Measurements from ENCODE around the gene KLHDC10. TPM values are rescaled to one million over a fixed set of nuclear protein-coding genes. Genes with fewer than 3 reads are reported as not detected.

KLHDC10 gene
- total and polyA plus RNA-seq, 2 donors (not counting 1 experiment from before 2014, with no cell fraction given): 28.5 to 29.1 TPM

- H3K4me1 ChIP-seq (ENCODE audit: control insufficient read depth, extremely low read depth, insufficient read depth, low read length): no peaks in the 10 kb centered on the region
- no peaks in the 10 kb centered on the region for H3K9me3 ChIP-seq (ENCODE audit: control insufficient read depth, insufficient read depth, low read depth, low read length)
- H3K36me3 ChIP-seq (ENCODE audit: control insufficient read depth, insufficient read depth, low read length): no peaks in the 10 kb centered on the region
- H4K20me1 ChIP-seq (ENCODE audit: control insufficient read depth, extremely low read depth, insufficient read depth, low read length): no peaks in the 10 kb centered on the region
- H3K4me2 ChIP-seq (ENCODE audit: extremely low read depth, insufficient read depth, low read length): no peak overlapping the region
- H3K9ac ChIP-seq (ENCODE audit: insufficient read depth, low read length): no peak overlapping the region
- H2AFZ ChIP-seq (ENCODE audit: low read length): no peak overlapping the region
- no peak for TF ChIP-seq EZH2 (IDR thresholded peaks at IDR 0.05; ENCODE audit: low read length, missing control alignments)
- no peak for TF ChIP-seq CTCF (conservative IDR thresholded peaks at IDR 0.05 in 1 of 2, IDR thresholded peaks at IDR 0.05 in 1 of 2; ENCODE audit: low read depth in 1 of 2, low read length in 2 of 2)
- H3K27ac ChIP-seq (ENCODE audit: insufficient read depth, low read length): no peak overlapping the region
- DNase-seq (ENCODE audit: low read depth in 2 of 2): peak in 1 of 2 donors; percentile 80
- H3K27me3 ChIP-seq (ENCODE audit: control insufficient read depth, insufficient read depth, low read length): no peaks in the 10 kb centered on the region
- no peak overlapping the region for H3K4me3 ChIP-seq (replicated peaks in 1 of 4; ENCODE audit: control extremely low read depth in 1 of 4, insufficient read depth in 1 of 4, low read depth in 3 of 4, low read length in 4 of 4)
- H3K79me2 ChIP-seq (ENCODE audit: control insufficient read depth, insufficient read depth, low read length): peaks cover under 1% of the 10 kb centered on the region
These were observed 4.7 kb upstream of the KLHDC10 start for GRCh38 chr7:130065500-130066152.

DNA sequence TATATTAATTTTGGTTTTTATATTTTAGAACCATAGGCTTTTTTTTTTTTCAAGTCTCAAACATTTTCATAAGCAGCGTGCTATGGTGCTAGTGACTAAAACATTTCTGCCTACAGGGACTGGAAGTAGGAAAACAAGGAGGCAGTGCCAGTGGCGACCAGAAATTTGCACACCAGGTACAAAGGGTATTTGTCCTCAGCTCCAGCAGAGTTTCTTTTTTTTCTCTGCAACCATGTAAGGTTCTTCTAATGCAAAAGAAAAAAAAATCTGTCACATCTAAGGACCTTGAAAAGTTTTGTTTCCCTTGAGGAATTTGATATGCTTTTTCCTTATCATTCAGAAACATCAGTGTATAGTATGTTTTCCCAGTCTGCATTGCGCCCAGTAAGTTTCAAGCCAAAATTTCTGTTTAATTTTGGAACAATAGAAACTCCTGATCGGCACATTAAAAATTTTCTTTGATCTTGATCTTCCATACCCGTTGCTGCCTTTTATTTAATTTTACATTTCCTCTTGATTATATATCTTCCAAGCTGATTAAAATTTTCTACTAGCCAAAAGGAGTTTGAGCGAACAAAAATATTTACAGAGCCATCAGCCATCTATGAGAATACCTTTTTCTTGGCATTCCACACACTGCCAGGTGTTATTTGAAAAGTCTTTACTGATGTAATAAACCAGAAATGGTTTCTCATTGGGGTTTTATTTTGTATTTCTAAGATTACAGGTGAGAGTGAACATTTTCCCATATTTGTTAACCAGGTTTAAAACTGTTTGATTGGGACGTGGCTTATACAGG lies 956 bp upstream of the KLHDC10 start:
- Histone ChIP-seq H3K36me3 (ENCODE audit: control insufficient read depth, insufficient read depth, low read length) (no peaks in the 10 kb centered on the region), H4K20me1 (ENCODE audit: control insufficient read depth, extremely low read depth, insufficient read depth, low read length) (no peaks in the 10 kb centered on the region), H3K27ac (ENCODE audit: insufficient read depth, low read length) (peak overlapping the region; percentile 54), H3K4me1 (ENCODE audit: control insufficient read depth, extremely low read depth, insufficient read depth, low read length) (no peaks in the 10 kb centered on the region), H2AFZ (ENCODE audit: low read length) (peak overlapping the region; percentile 98), H3K9ac (ENCODE audit: insufficient read depth, low read length) (no peak overlapping the region), H3K27me3 (ENCODE audit: control insufficient read depth, insufficient read depth, low read length) (no peaks in the 10 kb centered on the region), H3K79me2 (ENCODE audit: control insufficient read depth, insufficient read depth, low read length) (peaks cover 28% of the 10 kb centered on the region), H3K9me3 (ENCODE audit: control insufficient read depth, insufficient read depth, low read depth, low read length) (no peaks in the 10 kb centered on the region), H3K4me2 (ENCODE audit: extremely low read depth, insufficient read depth, low read length) (peak overlapping the region; percentile 91), H3K4me3 (replicated peaks in 1 of 4; ENCODE audit: control extremely low read depth in 1 of 4, insufficient read depth in 1 of 4, low read depth in 3 of 4, low read length in 4 of 4) (peak overlapping the region; percentile 67 to 97 (median 70))
- TF ChIP-seq CTCF (conservative IDR thresholded peaks at IDR 0.05 in 1 of 2, IDR thresholded peaks at IDR 0.05 in 1 of 2; ENCODE audit: low read depth in 1 of 2, low read length in 2 of 2) (no peak), EZH2 (IDR thresholded peaks at IDR 0.05; ENCODE audit: low read length, missing control alignments) (no peak)
- no peak for DNase-seq (ENCODE audit: low read depth in 2 of 2)

GRCh38 chr7:130070861-130071622 lies 708 bp downstream of the KLHDC10 start:
- no peaks in the 10 kb centered on the region for H3K36me3 ChIP-seq (ENCODE audit: control insufficient read depth, insufficient read depth, low read length)
- H3K9ac ChIP-seq (ENCODE audit: insufficient read depth, low read length): peak overlapping the region; percentile 66
- TF ChIP-seq CTCF (conservative IDR thresholded peaks at IDR 0.05 in 1 of 2, IDR thresholded peaks at IDR 0.05 in 1 of 2; ENCODE audit: low read depth in 1 of 2, low read length in 2 of 2) (no peak), EZH2 (IDR thresholded peaks at IDR 0.05; ENCODE audit: low read length, missing control alignments) (no peak)
- H2AFZ ChIP-seq (ENCODE audit: low read length): peak overlapping the region; percentile 68
- H3K27ac ChIP-seq (ENCODE audit: insufficient read depth, low read length): peak overlapping the region; percentile 72
- no peaks in the 10 kb centered on the region for H3K9me3 ChIP-seq (ENCODE audit: control insufficient read depth, insufficient read depth, low read depth, low read length)
- peak overlapping the region; percentile 64 to 99 (median 98) for H3K4me3 ChIP-seq (replicated peaks in 1 of 4; ENCODE audit: control extremely low read depth in 1 of 4, insufficient read depth in 1 of 4, low read depth in 3 of 4, low read length in 4 of 4)
- no peaks in the 10 kb centered on the region for H3K27me3 ChIP-seq (ENCODE audit: control insufficient read depth, insufficient read depth, low read length)
- no peaks in the 10 kb centered on the region for H4K20me1 ChIP-seq (ENCODE audit: control insufficient read depth, extremely low read depth, insufficient read depth, low read length)
- H3K79me2 ChIP-seq (ENCODE audit: control insufficient read depth, insufficient read depth, low read length): peaks cover 40% of the 10 kb centered on the region
- H3K4me2 ChIP-seq (ENCODE audit: extremely low read depth, insufficient read depth, low read length): peak overlapping the region; percentile 98
- no peaks in the 10 kb centered on the region for H3K4me1 ChIP-seq (ENCODE audit: control insufficient read depth, extremely low read depth, insufficient read depth, low read length)
- no peak for DNase-seq (ENCODE audit: low read depth in 2 of 2)
